RPMI7951 (cell line): ENCODE measurements around the gene PARP1. TPM values are rescaled to one million over a fixed set of nuclear protein-coding genes. Genes with fewer than 3 reads are reported as not detected.

Source experiments
- DNase-seq: peaks from one replicate; pipeline ENCODE4 v3.0.0-alpha.2; 2012; ENCODE audit warnings: low read depth
- total RNA-seq: library from RNA; depleted of rRNA; stranded (reverse); fragments of >200 nt; shearing (Covaris generic); gene quantifications from 2 replicates; pipeline ENCODE4 v1.2.3, GENCODE V29; 2014

The PARP1 gene
- total RNA-seq, 1 experiment from 2014 or later: 128 TPM

DNA sequence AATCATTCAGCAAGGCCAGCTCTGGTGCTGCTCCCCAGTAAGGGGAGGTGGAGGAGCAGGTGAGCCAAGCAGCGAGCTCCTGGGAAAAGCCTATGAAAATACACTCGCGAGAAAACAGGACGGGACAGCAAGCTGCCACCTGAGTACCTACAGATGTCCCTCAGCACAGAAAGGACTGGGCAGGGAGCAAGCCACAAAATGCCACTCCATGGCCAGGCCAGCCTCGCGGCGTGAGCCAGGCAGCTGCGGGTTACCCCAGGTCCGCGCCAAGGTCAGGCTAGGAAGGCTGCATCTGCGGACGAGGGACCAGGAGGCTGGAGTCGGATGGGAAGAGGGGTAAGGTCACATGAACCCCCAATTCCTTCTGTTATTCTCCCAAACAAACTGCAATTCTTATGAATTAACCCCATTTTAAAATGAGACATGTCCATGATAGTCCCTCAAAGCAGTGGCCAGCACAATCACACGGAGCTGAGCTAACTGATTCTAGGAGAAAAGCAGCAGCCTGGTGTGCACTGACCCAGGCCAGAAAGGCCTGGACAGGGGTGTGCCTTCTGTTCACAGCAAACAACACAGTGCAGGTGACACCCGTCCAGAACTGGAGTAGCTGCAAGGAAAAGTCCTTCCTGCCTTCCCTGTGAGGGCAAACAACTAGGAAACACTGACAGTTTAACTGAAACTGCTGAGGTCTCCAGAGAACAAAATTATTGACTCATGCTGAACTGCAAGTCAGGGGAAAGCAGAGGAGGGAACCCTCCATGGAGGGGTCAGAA lies 26.5 kb downstream of the PARP1 start:
- DNase-seq: no peak

DNA sequence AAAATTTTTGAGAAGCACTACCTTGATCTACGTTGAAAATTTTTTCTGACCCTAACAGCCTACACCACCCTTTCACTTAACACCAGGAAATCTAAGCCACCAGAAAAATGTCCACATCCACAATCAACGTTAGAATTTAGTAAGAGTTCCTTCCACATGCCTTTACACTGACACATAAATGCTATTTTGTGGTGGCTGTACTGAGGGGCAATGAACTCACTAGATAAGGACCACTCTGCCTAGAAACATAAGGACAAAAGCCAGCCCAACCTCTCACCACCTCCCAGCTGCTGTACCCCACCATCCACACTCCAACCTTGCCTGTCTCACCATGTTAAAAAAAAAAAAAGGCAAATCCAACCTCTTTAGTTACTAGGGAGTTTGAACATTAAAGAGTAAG lies 29.8 kb downstream of the PARP1 start:
- DNase-seq: no peak

DNA sequence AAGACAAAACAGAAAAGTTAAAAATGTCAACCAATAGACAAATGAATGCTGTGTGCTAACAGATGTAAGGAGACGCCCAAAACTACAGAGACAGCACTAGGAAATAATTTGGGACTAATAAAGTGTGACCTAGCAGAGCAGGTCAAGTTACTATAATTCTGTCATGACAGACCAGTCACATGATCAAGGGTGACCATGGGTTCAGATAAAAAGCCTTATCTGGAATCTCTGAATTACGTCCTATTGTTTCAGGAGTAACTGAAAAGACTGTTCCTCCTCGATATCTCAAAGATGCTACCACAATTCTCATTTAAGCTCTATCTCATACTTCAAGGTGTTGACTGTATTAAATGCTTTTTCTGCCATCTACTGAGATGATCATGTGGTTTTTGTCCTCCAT lies 31.6 kb downstream of the PARP1 start:
- no peak for DNase-seq

DNA sequence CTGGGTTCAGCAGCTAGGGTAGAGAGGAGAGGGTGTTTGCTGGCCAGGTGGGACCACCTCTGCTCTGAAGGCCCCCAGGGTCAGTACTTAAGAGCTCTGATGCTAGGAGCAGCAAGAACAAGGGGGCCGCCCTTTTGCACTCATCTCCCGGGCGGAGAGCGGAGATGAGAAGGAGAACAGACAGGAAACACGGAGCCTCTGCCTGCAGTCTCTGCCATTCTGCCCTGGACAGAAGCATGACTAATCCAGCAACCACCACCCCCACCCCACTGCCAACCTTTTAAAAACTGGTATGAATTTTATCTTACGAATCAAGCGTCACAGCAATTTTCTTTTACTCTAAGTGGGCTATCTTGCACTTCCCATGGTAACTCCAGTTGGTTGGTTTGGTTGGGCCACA lies 34.5 kb downstream of the PARP1 start:
- DNase-seq: no peak

DNA sequence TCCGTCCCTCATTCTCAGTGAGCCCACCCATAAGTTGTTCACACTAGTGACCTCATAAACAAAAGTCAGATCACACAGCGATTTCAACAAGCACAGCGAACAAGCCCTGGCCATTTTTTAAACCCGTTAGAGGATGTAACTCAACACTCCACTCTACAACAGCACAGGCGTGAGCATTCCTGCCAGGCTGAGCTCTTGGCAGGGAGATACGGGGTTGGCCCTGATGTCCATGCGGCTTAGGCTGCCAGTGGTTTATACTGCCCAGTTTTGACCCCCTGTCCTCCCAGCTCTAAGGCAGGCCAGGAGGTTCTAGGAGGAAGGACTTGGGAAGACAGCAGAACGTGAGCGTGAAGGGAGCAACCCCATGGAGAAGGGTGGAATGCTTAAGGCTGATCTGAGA lies 35.0 kb downstream of the PARP1 start:
- DNase-seq: no peak

DNA sequence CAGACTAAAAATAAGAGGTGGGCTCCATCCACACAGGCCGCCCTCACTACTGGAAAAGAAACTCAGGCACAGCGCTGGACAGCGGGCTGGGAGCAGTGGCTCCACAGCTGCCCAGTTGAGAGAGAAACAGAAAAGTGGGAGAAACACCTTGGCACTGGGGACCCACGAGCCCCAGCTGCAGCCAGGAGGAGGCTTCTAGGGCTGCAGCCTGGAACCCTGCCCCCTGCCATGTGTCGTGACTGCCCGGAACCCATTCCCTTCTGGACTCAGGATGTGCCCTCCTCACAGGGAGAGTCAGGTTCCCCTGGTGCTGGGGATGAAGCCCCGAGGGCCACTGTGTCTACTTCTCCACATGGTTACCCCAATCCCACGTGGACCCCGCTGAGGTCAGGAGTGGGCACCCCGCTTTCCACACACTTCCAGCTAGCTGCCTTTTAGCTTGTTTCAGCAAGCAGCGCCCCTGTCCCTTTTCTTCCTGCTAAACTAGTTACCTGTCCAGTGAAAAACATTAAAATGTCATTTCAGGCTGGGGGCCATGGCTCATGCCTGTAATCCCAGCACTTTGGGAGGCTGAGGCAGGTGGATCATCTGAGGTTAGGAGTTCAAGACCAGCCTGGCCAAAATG lies 35.9 kb downstream of the PARP1 start:
- no peak for DNase-seq

DNA sequence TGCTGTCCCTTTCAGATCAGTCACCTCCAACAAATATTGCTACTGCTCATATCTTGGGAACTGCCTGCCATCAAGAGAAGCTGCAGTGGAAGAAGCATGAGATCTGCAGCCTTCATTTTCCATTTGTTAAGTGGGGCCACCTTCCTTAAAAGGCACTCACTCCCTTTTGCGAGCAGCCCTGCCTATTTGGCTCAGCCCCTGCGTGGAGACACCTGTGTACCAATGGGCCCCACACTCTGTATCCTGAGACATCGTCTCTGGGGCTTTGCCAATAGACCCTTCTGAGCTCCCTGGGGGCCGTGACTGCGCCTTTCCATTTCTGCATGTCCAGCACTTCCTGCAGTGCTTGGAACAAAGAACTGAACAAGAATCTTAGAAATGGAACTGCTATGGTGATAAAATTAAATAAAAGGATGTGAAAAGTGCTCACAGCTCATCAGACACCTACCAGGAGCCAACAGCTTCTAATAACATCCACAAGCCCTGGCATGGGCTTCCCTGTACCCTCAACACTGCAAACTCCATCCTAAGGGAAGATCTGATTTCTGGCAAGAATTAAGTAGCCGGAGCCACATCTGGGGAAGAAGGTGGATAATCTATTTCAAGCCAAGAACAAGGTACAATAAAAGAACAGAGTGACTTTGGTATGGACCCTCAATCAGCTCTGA lies 36.7 kb downstream of the PARP1 start:
- DNase-seq: no peak

DNA sequence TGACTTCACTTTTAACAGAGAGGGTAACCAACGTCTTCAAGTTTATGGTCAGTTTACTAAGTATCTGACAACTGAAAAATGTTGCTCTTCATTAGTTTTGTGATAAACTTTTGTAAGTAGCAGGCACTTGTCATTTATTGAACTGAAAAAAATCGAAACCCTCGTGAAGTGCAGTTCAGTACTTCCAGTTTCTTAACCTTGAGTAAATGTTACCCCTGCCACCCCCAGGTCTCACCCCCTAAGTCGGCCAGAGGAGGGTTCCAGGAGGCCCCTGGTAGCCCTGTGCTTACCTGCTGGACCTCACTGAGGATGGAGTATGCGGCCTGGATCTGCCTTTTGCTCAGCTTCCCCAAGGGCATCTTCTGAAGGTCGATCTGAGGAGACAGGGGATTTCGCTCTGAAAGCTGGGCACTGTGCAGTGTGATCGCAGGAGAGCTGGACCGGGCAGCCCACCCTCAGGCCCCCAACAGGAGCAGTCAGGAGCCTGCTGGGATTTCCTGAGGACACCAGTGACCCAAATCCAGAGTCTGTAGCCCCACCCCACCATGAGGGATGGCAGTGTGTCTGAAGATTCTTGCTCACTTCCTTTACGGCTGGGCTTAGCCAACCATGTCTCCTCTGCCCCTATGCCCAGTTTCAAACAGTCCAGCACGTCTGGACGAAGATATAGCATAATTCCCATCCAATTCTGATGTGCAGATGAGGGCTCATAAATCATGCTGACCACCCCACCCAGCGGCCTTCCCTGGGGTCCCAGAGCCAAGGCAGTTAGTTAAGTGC lies 37.6 kb downstream of the PARP1 start:
- no peak for DNase-seq

DNA sequence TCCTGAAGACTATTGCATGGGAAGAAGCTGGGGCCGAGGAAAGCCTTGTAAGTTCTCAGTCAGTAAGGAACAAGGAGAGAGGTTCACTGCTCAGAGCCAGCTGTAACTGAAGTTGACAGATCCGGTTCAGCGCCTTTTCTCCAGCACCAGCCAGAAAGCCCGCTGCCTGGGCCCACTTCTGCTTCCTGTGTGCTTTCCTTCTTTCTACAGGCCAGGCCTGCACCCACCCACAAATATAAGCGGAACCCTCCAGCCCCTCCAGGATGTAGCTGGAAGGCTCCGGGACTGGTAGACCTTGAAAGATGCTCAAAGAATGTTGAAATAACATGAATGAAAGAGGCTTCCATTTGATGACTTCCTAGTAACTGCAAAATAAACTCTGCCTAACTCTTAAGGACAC lies 38.8 kb downstream of the PARP1 start:
- DNase-seq: no peak

DNA sequence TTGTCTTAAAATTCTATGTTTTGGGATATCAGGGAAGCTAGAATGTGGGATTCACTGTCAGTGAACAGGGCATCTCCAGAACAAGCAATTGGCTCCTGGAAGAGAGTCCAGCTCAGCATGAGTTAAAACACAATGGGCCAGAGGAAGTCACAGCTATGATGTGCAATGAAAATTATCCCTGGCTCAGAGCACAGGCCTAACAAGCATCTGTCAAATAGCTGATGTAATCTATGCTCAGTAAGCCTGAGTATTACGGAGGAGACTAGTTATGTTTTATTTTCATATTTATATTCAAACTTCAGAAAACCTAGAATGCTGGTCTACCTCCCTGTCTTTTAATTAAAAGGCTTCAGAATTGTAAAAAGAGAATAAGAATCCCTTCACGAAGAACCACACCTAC lies 41.6 kb downstream of the PARP1 start:
- no peak for DNase-seq

DNA sequence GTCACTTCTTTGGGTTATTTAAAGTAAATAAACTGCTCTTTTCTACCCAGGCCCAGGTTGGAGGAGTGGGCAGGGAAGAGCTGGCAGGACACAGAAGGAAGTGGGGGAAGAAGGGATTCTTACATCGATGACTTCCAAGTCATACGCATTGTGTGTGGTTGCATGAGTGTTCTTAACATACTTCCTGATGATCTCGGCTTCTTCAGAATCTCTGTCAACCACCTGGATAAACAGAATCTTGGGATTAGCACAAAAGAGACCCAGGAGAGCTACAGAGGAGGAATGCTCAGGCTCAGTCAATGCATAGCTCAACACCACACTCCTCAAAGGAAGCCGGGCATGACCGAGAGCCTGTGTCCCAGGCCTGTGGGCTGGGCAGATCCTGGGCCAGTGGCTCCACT lies 42.1 kb downstream of the PARP1 start:
- DNase-seq: no peak

DNA sequence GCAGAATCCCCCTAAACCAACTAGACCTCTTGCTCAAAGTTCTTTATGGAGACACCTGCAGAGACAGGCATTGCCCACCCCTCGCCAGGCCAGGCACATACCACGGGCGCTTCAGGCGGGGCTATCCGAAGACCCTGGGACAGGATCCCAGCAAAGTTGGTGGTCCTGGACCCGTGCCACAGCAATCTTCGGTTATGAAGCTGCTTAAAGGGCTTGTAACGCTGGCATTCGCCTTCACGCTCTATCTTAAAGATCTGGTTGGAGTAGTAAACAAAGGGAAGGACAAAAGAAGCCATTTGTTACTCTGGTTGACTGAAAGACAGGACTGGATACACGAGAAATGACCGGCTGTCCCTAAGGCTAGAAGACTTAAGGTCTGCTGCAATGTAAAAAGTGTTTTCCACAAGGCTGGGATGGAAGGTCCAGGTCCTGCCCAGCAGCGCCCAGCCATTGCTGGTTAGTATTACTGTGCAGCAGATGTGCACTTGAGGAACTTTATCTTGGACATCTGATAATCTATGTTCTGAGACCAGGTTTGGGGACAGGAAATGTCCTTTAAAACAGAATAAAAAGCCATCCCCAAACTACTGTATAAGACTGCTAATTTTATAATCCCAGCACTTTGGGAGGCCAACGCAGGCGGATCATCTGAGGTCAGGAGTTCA lies 42.9 kb downstream of the PARP1 start:
- DNase-seq: no peak

DNA sequence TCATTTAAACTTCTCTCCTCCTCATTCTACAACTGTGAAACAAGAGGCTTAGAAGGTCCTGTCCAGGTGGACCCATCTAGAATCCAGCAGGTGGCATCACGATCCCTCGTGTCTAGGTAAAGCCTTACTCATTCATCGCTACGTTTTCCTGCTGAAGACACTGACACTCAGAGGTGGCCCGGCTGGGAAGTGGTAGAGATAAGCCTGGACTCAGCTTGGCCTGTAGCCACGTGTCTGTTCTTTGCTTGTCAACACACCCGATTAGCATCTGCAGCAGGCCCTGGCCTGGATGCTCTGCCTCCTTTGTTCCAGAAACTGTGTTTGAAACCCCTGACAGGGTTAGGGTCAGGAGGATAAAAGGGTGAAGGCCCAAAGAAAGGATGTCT lies 43.4 kb downstream of the PARP1 start:
- no peak for DNase-seq

DNA sequence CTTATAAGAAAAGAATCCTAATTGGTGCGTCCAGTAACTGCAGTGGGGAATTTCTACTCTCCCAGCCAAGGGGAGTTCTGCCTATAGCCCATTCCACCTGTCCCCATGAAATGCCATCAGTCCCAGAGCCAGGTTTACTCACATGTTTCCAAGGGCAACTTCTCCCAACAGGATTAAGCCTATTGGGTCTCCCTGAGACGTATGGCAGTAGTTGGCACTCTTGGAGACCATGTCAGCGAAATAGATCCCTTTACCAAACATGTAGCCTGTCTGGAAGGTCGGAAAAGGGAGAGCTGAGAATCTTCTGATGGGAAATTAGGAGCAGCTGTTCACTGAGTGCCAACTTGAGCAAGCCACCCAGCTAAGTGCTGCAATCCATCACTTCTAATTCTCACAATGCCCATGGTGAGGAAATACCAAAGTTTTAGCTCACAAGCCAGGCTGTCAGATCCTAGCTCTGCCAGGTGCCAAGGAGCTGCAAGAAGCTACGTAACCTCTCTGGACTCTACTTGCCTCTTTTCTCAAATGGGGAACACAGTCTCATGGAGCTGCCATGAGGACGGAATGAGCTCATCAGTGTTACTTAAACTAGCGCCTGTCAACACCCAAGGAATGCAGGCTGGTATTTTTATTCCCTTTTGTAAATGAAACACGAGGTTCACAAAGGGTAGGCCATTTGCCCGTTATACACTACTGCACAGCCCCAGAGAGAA lies 43.9 kb downstream of the PARP1 start:
- DNase-seq: no peak

DNA sequence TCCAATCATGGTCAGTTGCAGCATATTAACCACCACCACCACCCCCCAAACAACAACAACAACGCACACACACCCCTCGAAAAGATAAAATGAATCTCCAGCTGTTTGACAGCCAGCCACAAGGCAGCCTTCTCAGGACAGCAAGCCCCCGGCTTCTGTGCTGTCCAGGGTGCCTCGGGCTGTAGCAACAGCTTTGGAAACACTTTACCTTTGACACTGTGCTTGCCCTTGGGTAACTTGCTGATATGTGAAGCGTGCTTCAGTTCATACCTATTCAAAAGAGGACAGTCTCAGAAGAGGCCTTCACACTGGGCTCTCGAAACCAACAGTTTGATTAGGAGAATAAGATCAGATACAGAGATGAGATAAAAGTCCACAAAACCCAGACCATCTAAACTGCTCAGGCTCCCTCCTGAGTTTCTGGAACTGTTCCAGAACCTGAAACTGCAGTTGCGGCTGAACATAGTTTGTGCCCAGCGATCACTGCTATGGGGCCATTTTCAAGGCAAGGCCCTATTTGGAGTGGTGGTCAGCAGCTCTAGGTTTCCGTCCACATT lies 44.9 kb downstream of the PARP1 start:
- no peak for DNase-seq

DNA sequence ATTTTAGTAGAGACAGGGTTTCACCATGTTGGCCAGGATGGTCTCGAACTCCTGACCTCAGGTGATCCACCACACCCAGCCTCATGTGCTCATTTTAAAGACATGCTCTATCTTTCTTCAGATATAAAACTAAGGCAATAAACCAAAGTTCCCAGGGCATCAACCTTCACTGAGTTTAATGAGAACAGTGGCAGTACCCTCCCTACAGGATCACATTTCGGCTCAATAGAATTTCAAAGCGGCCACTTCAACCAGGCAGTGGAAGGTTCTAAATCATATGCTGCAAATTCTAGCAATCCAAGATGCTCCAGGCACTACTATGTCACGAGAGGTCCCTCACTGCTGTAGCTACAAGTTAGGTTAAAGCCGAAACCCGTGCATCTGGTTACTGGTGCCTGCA lies 45.5 kb downstream of the PARP1 start:
- DNase-seq: no peak

DNA sequence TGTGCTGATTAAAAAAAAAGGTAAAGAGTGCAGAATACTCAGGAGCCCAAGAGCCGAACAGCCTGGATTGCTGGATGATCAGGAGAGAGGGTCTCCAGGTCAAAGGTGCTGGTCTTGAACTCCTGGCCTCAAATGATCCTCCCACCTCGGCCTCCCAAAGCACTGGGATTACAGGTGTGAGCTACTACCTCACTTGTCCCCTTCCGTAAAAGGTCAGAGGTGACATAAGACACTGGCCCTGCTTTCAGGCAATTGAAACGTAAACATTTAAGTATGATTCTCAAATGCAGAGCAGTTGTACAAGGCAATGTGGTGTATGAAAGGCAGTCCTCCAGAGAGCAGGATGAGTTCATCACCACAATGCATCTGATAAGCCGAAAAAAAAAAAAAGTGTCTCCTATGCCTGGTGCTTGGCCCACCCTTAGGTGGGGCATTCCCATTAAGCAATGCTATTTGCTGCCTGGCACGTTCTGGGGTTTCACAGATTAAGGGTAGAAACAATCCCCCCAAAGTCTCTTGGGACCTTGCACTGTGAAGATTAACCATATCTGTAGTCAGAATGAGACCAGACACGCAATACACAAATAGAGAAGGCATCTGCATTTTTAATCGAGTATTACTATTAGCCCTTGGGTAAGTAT lies 47.7 kb downstream of the PARP1 start:
- DNase-seq: no peak

DNA sequence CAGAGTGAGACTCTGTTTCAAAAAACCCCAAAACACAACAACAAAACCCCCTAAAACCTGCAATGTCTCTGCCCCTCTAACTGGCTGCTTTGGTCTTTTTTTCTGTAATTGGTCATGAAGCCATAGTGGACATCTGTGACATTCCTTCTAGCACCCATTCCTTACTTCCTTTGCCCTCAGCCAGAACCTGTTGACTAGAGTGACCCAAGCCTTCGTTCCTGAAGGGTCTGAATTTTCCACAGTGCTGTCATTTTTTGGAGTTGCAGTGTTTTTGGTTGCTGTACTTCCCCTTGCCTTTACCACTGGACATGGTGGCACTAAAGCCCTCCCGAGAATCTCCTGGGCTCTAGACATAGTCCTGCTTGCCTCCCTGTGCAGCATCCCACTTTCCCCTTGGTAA lies 50.5 kb downstream of the PARP1 start:
- DNase-seq: no peak

DNA sequence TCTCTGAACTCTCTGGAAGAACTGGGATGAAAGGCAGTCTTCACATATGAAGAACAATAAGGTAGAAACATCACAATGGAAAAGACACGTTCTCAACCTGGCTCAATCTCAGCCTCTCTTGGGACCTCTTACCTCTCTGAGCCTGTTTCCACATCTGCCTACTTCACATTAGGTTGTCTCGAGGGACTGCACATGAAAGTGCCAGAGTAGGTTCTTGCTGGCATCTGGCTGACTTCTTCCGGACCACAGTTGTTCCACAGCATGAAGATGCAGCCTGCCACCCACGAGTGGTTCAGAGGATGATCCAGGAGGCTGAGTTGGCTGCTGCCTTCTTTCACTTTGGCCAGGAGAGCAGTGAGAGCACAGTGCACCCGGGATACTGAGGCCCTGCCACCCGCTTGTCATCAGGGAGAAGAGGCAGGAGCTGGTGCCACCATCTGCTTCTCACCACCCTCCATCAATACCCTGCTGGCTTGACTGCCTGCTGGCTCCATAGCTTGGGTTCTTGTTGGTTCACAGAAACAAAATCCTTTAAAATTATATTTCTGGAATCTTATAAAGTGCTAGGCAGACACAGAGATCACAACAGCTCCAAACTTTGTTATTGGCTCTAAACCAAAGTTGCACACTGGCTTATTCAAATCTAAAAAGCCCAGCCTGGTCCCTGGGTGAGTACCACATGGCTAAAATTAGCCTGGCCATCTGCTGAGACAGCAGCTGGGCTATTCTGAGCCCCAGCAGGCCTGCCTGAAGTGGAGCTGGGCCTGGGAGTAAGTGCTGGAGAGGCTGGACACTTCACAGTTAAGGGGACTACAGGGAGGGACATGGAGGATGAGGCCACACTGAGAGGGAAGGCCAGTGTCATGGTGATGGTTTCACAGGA lies 52.0 kb downstream of the PARP1 start:
- DNase-seq: no peak
